ENCODE data around the gene MYLK4.

MYLK4 gene

DNA sequence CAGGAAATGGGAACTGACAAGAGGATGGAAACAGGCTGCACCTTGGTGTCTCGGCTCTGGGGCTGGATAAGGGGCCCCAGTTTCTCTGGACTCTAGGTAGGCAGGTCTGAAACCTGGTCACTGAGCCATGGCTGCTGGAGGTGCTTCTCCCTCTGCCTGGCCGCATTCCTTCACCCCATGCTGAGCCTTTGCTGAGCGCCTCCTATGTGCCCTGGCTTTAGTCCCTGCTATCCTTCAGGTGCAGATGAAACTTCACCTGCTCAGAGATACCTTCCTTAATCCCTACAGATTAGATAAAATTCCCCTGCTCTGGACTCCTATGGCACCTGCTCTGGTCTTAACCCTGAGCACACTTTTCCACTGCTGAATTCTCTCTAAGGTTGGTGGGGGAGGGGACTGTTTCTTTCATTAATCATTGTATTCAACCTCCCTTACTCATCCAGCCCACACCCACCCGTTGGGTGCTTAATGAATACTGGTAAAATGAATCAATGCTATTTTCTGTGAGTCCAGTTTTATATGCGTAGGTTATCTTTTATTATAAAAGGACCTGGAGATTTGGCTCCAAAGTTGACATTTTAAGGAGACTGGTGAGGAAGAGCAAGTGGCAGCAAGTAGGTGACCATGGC lies 19.3 kb downstream of the MYLK4 start:
- no peak for DNase-seq

DNA sequence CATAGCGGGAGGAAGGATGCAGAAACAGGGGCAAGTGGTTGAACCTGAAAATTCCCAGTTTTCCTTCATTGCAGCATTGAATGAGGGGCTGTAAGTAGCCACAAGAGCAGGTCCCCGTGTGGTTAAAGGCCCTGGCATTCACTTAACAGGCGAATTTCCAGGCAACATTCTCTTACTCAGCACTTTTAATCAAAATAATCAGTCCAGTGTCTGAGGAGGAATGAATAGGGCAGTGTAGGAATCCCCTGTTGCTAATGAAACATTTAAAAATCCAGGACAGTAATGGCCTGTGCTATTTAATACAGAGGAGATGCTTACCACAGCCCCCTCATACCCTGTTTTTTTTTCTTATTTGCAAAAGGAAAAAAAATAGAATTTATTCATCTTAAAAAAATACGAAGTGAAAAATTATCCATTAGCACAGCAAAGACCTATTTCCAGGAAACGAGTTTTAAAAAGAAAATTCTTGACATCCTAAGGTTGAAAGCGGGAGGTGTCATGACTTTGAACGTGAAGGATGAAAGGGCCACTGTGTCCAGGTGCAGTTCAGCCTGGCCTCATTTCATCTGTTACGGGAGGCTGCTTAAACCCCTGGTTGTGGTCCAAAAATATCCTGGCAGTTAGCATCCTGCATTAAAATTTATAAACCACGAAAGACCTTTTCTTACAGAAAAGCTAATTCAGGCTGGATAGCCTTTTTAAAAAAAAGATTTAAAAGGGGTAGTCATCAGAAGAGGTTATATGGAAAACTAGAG lies 20.2 kb downstream of the MYLK4 start:
- no peak for DNase-seq

DNA sequence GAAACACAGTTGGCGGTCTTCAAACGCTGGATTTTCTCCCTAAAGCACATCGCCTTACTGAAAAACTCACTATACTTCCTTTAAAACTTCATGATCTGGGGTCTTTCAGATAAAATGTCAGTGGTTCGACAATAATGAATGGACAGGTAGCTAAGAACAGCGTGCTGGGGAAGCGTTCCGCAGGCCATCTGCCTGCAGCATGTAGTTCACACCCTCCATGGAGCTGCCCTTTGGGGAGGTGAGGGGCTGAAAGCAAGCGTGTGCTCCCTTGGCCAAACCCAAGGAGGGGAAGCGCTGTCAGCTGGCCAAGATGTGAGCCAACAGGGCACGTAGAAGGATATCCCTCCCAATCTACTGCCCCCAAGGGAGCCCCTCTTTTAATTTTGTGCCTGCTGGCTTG lies 20.8 kb downstream of the MYLK4 start:
- no peak for DNase-seq

DNA sequence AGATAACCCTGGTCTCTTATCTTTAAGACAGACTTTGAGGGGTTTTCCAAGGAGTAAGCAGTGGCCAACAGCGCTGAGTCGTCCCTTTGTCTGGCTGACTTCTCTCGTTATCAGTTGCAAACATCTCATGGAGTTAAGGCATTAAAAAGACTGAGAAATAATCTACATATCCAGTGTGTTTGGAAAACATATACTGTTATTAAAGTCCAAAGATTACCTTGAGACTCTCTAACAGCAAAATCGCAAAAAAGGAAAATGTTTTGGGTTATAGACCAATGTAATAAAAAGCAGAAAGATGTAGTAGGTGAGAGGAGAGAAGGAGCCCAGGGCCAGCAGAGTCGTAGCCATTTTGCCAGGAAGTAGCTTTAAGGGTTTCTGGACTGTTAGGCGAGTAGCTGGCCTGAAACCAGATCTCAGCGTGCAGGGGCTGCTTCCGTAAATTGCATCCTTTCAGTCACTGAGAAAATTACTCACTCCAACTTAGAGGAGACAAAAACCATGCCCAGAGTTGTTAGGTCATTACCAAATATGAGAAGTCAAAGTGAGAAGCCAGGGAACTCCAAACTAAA lies 24.6 kb downstream of the MYLK4 start:
- no peak for DNase-seq

DNA sequence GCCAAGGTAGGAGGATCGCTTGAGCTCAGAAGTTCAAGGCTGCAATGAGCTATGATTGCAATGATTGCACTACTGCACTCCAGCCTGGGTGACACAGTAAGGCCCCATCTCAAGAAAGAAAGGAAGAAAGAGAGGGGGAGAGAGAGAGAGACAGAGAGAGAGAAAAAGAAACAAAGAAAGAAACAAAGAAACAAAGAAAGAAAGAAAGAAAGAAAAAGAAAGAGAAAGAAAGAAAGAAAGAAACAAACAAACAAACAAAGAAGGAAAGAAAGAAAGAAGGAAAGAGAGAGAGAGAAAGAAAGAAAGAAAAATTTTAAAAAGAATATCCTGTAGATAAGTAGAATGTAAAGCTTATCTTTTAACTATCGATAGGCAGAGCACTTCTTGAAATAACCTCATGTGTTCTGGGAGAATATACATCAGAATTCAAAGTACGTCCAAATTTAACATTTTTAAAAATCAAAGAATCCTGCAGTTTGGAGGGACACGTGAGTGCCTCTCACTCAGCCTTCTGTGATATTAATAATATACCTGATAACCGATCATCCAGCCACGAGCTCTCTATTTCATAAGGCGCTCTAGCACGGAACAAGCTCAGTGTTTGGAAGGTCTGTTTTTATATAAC lies 25.2 kb downstream of the MYLK4 start:
- no peak for DNase-seq

DNA sequence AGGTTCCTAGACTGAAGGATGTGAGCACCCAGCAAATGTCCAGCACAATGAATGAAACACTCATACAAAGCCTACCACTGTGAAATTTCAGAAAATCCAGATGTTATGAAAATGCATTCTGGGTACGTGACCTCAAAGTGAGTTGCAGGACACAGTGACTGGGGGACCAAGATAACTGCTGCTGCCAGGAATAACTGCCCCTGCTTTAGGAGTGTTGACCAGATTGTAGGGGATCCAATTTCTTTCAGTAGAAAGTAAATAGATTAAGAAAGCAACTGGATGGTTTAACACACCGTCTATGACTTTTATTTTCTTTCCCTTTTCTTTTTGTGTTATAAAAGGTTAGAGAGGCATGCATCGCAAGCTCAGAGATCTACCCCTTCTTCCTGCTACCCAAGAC lies 29.5 kb downstream of the MYLK4 start:
- no peak for DNase-seq

DNA sequence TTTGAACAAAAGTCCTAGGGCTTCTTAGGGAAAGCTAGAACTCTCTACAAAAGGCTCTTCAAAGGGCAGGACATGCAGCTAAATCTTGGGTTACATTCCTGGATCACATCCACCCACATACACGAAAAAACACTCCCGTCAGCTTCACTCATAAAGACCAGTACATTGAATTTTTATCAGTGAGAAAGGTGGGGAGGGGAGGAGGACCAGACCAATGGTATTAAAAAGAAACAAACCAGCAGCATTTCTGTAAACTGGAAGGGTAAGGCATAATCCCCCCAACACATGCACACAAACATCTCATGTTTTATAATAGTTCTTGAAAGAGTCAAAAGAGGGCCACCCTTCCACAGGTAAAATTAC lies 31.6 kb downstream of the MYLK4 start:
- no peak for DNase-seq

DNA sequence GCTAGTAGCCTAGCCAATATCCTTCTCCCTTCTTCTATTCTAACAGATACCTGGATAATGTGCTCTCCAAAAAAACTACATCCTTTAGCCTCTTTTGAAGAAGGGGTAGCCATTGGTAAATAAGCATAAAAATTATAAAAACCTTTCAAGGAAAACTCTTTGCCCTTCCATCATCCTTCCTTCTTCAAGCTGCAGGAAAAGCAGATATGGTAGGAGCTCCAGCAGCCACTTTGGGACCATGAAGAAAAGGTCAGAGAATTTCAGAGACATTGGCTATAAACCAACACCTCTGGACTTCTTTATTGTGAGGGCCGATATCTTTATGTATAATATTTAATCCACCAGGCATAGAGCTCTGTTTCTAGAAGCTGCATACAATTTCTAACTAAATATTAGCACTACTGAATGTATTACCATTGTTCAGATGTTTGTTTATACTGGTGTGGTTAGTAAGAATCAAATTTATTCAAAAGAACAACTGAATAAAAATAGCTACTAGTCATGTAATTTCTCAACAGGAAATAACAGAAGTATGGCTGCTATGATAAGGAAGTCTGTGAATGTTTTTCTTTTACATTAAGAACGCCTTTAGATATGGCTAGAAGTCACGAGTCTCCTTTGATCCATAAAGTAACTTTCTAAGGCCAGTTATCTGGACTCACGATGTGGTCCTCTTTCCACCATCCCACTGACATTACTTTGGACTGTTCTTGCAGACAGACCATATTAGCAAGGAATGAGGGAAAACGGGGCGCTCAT lies 32.2 kb downstream of the MYLK4 start:
- no peak for DNase-seq

DNA sequence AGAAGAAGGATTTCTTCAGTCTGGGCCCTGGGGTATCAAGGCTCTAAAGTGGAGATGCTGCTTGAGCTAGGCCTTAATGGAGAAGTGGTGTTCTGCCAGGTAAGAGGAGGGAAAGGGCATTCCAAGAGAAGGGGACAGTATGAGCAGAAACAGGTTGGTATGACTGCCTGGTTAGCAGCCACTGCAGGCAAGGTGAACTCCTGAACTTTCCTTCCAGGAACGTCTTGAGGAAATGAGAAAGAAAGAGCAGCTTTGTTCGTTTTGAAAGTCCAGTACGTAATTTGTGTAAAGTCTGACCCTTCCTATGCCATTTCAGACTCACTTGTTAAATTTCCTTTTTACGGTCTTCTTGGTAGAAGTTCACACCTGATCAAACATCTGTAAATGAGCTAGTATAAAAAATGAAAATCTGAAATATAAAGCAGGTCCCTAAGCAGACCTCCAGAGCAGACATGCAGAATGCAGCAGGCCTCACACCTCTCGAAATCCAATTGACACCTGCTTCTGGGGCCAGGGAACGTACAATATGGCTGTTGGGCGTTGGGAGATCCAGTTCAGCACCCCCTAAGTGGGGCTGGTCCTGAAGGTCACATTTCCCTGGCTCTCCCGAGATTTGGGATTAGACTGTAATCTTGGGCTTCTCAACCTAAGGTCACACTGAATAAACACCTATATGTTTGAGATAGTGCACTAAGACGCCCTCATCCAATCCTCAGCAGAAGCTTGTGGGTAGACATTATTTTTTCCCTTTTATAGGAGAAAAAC lies 33.6 kb downstream of the MYLK4 start:
- no peak for DNase-seq

DNA sequence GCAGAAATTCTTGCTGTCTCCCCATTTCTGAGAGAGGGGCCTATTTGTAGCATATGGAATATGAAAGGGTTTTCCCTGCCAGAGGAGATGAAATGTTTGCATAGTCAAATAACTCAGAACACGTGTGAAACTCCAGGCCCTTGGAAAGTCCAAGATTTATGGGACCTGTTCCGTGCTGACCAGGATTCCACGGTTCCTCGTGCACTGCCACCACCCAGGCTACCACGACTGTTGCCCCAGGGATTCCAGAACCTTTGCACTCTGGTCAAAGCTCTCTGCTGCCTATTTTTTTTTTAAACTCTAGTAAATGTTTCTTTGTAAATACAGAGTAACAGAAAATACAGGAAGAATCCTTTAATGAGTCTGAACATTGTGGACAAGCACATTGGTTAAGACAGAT lies 35.0 kb downstream of the MYLK4 start:
- DNase-seq, result no peak

DNA sequence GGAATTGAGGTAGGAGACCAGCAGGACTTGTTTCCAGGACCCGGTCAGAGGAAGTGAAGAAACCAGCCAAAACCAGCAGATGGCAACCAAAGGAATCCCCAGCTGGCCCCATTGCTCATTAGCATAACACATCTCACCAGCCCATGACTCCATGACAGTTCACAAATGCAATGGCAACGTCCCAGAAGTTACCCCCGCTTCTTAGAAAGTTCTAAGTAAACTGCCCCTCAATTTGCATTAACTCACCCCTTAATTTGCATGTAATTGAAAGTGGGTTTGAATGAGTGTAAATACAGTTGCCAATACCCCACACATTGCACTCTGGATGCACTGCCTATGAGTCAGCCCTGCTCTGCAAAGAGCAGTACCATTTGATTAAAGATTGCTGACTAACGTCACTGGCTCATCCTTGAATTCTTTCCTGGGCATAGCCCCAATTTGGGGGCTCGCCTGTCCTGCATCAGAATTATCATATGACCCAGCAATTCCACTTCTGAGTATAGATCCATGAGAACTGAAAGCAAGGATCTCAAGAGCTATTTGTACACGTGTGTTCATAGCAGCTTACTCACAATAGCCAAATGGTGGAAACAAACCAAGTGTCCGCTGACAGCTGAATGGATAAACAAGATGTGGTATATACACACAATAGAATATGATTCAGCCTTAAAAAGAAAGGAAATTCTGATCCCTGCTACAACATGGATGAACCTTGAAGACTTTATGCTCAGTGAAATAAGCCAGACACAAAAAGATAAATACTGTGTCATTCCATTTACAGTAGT lies 36.4 kb downstream of the MYLK4 start:
- no peak for DNase-seq

DNA sequence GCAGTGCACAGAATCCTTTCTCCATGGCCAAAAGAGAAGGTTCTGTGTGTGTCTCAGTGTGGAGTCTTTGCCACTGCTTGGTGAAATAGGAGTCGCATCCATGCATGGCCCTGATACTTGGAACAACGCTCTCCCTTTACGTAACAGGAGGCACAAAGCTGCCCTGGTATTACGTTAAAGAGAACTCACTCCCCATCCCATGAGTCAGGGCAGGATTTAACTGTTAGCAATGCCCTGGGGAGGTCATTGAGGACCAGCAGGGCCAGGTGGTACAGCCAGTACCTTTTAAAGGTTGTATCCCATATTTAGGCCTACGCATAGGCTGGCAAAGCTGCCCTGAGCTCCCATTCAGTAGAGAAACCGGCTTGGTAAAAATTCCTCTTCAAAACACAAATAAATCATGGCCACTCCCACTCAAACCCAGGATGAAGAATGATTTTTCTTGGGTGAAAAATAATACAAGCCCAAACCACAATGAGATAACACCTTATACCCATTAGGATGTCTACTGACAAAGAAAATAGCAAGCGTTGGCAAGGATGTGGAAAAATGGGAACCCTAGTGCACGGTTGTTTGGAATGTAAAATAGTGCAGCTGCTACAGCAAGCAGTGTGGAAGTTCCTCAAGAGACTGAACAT lies 37.1 kb downstream of the MYLK4 start:
- no peak for DNase-seq

DNA sequence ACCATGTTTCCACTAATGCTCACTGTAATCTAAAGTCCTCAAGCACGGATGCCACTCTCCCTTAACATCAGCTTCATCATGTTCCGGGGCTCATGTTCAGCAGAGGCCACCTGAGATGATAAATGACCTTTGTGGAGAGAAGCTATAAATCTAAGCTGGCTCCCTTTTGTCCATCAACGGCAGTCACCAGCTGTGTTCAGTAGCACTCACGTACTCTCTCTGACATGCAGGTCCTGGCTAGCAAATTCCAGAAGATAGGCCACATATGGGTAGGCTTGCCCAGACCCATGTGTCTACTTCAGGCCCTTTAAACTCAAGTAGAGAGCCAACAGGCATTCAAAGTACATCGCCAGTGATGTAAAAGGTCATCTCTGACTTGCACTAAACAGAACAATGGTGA lies 38.6 kb downstream of the MYLK4 start:
- DNase-seq, result no peak

DNA sequence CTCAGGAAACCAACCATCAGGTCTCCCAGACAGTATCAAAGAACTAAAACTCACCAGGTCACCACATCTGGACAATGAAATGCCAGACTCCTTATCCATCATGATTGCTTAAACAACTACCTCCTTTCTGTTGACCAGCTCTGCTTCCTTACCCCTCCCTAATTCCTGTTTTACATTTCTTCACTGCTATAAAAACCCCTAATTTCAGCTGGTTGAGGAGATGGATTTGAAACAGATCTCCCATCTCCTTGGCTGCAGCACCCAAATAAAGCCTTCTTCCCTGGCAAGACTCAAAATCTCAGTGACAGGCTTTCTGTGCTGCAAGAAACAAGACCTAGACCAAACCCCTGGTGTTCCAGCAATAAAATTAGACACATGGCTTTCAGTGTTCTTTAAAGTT lies 40.3 kb downstream of the MYLK4 start:
- DNase-seq, result no peak

DNA sequence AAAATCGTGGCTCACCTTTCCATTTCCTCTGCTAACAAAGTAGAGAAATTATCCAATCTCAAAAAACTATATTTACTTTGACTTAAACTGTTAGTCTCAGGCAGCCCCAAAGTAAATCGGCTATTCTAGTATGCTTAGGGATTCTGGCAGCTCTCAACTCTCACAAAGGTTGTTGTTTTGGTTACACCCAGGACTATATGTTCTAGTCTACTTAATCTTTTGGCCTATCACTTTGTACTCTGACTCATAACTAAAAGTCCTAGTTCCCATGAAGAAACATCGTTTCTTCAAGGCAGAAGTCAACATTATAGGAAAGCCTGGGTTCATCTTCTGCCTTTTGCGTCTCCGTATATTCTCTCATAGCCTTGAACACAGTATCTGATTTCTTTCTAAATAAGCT lies 42.3 kb downstream of the MYLK4 start:
- DNase-seq, result no peak

DNA sequence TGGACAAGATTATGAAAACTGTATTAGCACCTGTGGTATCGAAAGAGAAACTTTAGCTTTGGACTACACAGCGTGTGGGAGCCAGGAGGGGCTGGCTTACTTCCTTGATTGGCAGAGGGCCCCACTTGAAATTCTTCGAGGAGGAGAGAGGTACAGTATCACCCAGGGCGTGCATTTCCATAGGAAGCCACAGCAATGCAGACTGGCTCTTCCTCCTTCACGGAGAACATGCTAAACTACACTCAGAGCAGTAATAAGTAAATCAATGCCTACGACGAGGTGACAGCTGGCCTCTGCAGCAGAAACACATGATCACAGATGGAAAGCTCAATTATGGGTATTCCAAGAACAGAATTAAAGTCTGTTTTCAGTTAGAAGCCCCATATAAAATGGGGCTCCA lies 44.2 kb downstream of the MYLK4 start:
- DNase-seq, result no peak

DNA sequence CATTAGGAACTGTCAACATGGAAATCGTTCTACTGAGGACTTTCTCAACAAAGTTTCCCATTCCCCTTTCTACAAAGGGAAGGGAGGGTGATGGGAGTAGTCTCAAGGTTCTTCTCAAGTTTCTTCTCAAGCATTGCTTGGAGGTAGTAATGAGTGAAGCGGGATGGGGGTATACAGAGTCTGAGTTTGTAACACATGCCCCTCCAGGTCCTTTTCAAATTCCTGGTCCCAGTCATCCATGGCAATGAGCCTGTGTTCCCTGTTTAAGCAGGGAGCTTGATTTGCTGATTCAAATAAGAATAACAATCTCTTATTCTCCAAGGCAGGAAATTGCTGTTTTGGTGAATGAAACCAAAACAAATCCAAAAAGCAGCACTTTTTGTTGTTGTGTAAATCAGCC lies 45.5 kb downstream of the MYLK4 start:
- DNase-seq, result no peak

DNA sequence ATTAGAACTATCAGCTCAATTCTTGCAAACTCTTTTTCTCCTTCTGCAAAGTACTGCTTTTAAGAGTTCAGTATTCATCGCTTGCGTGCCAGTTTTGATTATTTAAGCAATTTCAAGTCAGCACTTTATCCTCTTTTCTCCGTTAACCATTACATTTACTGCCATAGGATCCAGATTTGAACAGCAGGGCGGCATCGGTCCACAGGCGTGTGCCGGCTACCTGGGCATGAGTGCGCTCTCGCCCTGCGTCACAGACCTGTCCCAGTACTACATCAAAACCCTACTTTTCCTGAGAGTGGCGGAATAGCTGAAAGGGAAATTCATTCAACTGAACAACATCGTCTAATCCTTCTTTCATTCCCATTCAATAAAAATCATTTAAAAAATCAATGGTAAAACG lies 53.4 kb downstream of the MYLK4 start:
- no peak for DNase-seq

DNA sequence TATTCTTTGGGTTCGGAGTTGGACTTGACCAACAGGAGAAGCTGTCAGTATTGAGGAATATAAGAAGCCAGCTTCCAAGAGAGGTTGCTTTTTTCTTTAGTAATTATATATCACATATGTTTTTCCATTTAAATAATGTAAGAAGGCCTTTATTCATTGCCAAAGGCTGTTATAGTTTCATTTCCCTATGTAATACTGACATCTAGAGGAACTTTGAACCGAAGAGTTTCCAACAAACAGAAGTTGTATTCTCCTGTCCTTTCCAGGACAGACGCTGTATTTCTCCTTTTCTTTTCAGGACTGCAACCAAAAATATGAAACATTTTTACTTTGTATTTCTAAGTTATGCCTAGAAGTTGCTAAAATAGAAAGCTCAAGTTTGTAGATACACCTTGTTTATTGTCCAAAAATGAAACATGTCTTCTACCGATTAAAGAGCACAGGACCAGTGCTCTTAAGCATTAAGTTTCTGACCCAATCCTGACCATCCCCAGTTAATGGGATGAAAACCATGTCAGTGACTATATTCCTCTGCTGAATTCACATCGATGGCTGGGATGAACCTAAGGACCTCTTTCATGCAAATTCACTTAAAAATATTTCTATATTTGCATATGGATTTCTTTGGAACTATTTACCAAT lies 55.1 kb downstream of the MYLK4 start:
- DNase-seq, result no peak

DNA sequence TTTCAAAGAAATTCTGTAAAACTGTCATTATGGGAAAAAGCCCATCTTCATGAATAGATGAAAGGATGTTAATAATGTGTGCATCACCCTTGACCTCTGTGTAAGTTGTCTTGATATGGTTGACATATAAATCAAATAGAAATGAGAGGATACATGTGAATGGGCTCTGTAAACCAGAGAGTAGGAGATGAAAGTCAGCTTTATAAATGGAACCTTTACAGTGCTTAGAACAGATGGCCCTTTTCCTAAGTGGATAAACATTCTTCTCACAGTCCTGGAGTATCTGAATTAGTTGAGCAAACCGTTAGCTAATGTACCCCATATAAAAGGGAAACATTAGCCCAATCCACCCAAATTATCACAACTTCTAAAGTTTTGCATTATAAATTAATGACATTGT lies 57.5 kb downstream of the MYLK4 start:
- no peak for DNase-seq
